ENCODE results near the gene NCKIPSD. TPM values are rescaled to one million over a fixed set of nuclear protein-coding genes. Genes with fewer than 3 reads are reported as not detected.

NCKIPSD gene
- total and polyA plus RNA-seq, 2 donors (not counting 3 experiments of a cell fraction or from before 2014, with no cell fraction given), result 12.8 to 19.1 TPM

DNA sequence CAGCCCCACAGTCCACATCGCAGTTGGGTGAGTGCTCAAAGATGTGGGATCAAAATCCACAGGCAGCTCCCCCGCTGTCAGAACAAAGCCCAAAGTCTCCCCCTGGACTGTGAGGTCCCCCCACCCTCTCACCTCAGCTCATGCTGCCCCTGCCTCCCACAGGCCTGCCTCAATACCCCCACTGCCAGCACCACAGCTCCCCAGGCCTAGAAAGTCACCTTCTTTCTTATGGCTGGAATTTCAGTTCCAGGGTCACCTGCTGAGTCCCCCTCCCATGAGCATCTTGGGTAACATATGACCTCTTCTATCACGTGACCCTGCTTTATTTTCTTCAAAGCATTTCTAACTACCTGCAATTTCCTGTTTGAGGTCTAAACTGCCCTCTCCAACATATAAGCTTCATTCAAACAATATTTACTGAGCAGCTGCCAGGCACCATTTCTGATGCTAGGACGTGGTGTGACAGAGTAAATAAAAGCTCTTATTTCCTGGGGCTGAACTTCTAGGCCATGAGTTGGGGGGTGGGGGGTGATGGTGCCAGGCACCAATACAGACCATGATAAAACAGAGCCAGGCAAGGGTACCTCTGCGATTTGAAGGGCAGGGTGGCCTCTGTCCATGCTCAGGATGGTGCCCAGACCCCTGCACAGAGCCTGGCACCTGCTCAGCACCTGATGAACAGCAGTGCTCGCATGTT, 61.7 kb downstream of the NCKIPSD start:
- CTCF ChIA-PET, result interaction anchor here (1.3 to 4.0 kb wide), 3 partner anchors 11 to 15 kb away, joined by 4 to 18 read pairs (median 6); partner anchors contain the start of genes SLC26A6 and UQCRC1
- Histone ChIP-seq H3K27ac (ENCODE audit: insufficient read depth, low read depth, low read length) (no peak overlapping the region), H4K20me1 (replicated peaks; ENCODE audit: control insufficient read depth, extremely low read depth, insufficient read depth, low read length) (no peaks in the 10 kb centered on the region), H3K4me3 (replicated peaks in 1 of 3; ENCODE audit: insufficient read depth in 1 of 3, low read depth in 1 of 3, low read length in 3 of 3) (no peak overlapping the region), H2AFZ (ENCODE audit: low read depth, low read length) (no peak overlapping the region), H3K4me1 (ENCODE audit: control insufficient read depth, extremely low read depth, insufficient read depth, low read length) (no peaks in the 10 kb centered on the region), H3K36me3 (ENCODE audit: control insufficient read depth in 2 of 2, extremely low read depth in 1 of 2, insufficient read depth in 2 of 2, low read length in 2 of 2) (peaks cover 0 to 18% of the 10 kb centered on the region in 2 experiments), H3K9me1 (replicated peaks; ENCODE audit: control insufficient read depth, extremely low read depth, insufficient read depth, low read length) (no peaks in the 10 kb centered on the region), H3K27me3 (ENCODE audit: control insufficient read depth in 2 of 2, insufficient read depth in 2 of 2, low read length in 2 of 2) (no peaks in the 10 kb centered on the region), H3K9ac (replicated peaks; ENCODE audit: extremely low read depth, insufficient read depth, low read length) (no peak overlapping the region), H3K79me2 (ENCODE audit: control insufficient read depth, insufficient read depth, low read length) (no peaks in the 10 kb centered on the region), H3K9me3 (replicated peaks; ENCODE audit: control insufficient read depth, insufficient read depth, low read length) (no peaks in the 10 kb centered on the region), H3K4me2 (ENCODE audit: insufficient read depth, low read length) (no peak overlapping the region)
- intact Hi-C loops (cut with micrococcal nuclease), result no loop called here
- DNase-seq (ENCODE audit: low read depth, low spot score) (no peak), FAIRE-seq (no peak)
- dilution Hi-C loops (cut with MboI; ENCODE audit: extremely low pct_ligation_motif_present, low sequenced_read_pairs), result no loop called here
- POLR2A ChIA-PET, result no interaction called here
- TF ChIP-seq, protein P1, sequence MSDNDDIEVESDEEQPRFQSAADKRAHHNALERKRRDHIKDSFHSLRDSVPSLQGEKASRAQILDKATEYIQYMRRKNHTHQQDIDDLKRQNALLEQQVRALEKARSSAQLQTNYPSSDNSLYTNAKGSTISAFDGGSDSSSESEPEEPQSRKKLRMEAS (IDR thresholded peaks at IDR 0.05; ENCODE audit: insufficient read depth, insufficient read length), result no peak
- no peak for TF ChIP-seq EZH2 (IDR thresholded peaks at IDR 0.05; ENCODE audit: borderline replicate concordance, low read depth, low read length, severe bottlenecking)
- TF ChIP-seq JUN (IDR thresholded peaks at IDR 0.05; ENCODE audit: borderline replicate concordance, insufficient read depth, insufficient read length, low read depth), result no peak
- no peak for TF ChIP-seq POLR2A (IDR thresholded peaks at IDR 0.05; ENCODE audit: low read depth, low read length)
- TF ChIP-seq GATA2 (IDR thresholded peaks at IDR 0.05; ENCODE audit: insufficient read depth, insufficient read length, low read depth, low read length), result no peak
- no peak for TF ChIP-seq FOS (IDR thresholded peaks at IDR 0.05; ENCODE audit: borderline replicate concordance, insufficient read depth, low read length)
- no peak for TF ChIP-seq POLR2AphosphoS5 (IDR thresholded peaks at IDR 0.05; ENCODE audit: insufficient read depth, low read depth, low read length)
- no TSS peak for BruUV-seq (replicated peaks)

Small RNA genes lying within 50 kb of the gene (microRNA-seq; reads per million reads assigned to microRNA genes)
- not detected for gene MIR4793 (ENCODE audit: borderline number of aligned reads, borderline replicate concordance)

Small RNA genes lying within 50 kb of the gene (small RNA-seq; reads per million reads assigned to genes)
- not detected for gene AC141002.1 (ENCODE audit: insufficient read depth, insufficient read length, low read depth, low replicate concordance)

Other genes starting within 250 kb of the NCKIPSD start
- 9.8 and 11.2 TPM in 2 replicates for gene CCDC51, start 245.8 kb downstream of the NCKIPSD start, total RNA-seq
- 10.1 and 11.3 TPM in 2 replicates for gene CCDC51, start 245.8 kb downstream of the NCKIPSD start, polyA plus RNA-seq
- gene TMA7, start 245.7 kb downstream of the NCKIPSD start, total RNA-seq, result 306 and 332 TPM in 2 replicates
- 73.0 and 137 TPM in 2 replicates for gene TMA7, start 245.7 kb downstream of the NCKIPSD start, polyA plus RNA-seq
- gene ATRIP, start 239.2 kb downstream of the NCKIPSD start, total RNA-seq, result 12.6 and 14.7 TPM in 2 replicates
- gene ATRIP, start 239.2 kb downstream of the NCKIPSD start, polyA plus RNA-seq, result 10.6 and 13.0 TPM in 2 replicates
- 205 and 213 TPM in 2 replicates for gene SHISA5, start 181.7 kb downstream of the NCKIPSD start, total RNA-seq
- 320 and 401 TPM in 2 replicates for gene SHISA5, start 181.7 kb downstream of the NCKIPSD start, polyA plus RNA-seq
- gene PFKFB4, start 129.1 kb downstream of the NCKIPSD start, total RNA-seq, result 4.2 and 4.9 TPM in 2 replicates
- gene PFKFB4, start 129.1 kb downstream of the NCKIPSD start, polyA plus RNA-seq, result 4.0 and 4.1 TPM in 2 replicates
- gene UCN2, start 122.1 kb downstream of the NCKIPSD start, total RNA-seq, result not detected in 2 replicates
- 0.05 and 0.11 TPM in 2 replicates for gene UCN2, start 122.1 kb downstream of the NCKIPSD start, polyA plus RNA-seq
- gene COL7A1, start 90.6 kb downstream of the NCKIPSD start, total RNA-seq, result 1.5 and 1.9 TPM in 2 replicates
- gene COL7A1, start 90.6 kb downstream of the NCKIPSD start, polyA plus RNA-seq, result 0.55 and 1.1 TPM in 2 replicates
- gene UQCRC1, start 76.3 kb downstream of the NCKIPSD start, total RNA-seq, result 184 and 186 TPM in 2 replicates
- 415 and 427 TPM in 2 replicates for gene UQCRC1, start 76.3 kb downstream of the NCKIPSD start, polyA plus RNA-seq
- gene TMEM89, start 64.1 kb downstream of the NCKIPSD start, total RNA-seq, result not detected in 2 replicates
- gene TMEM89, start 64.1 kb downstream of the NCKIPSD start, polyA plus RNA-seq, result not detected in 2 replicates
- 32.2 and 34.8 TPM in 2 replicates for gene SLC26A6, start 50.5 kb downstream of the NCKIPSD start, total RNA-seq
- gene SLC26A6, start 50.5 kb downstream of the NCKIPSD start, polyA plus RNA-seq, result 31.0 and 35.3 TPM in 2 replicates
- gene CELSR3, start 23.0 kb downstream of the NCKIPSD start, total RNA-seq, result 0.46 and 0.71 TPM in 2 replicates
- 0.25 and 0.32 TPM in 2 replicates for gene CELSR3, start 23.0 kb downstream of the NCKIPSD start, polyA plus RNA-seq
- gene IP6K2, start 31.3 kb upstream of the NCKIPSD start, total RNA-seq, result 72.4 and 81.8 TPM in 2 replicates
- gene IP6K2, start 31.3 kb upstream of the NCKIPSD start, polyA plus RNA-seq, result 138 and 143 TPM in 2 replicates
- gene PRKAR2A, start 162.0 kb upstream of the NCKIPSD start, total RNA-seq, result 62.8 and 69.9 TPM in 2 replicates
- gene PRKAR2A, start 162.0 kb upstream of the NCKIPSD start, polyA plus RNA-seq, result 8.6 and 10.5 TPM in 2 replicates
- gene SLC25A20, start 213.0 kb upstream of the NCKIPSD start, total RNA-seq, result 7.9 and 8.4 TPM in 2 replicates
- 8.6 and 11.0 TPM in 2 replicates for gene SLC25A20, start 213.0 kb upstream of the NCKIPSD start, polyA plus RNA-seq
- gene ARIH2, start 232.9 kb upstream of the NCKIPSD start, total RNA-seq, result 77.2 and 85.5 TPM in 2 replicates
- 58.2 and 59.7 TPM in 2 replicates for gene ARIH2, start 232.9 kb upstream of the NCKIPSD start, polyA plus RNA-seq

All from endothelial cell of umbilical vein (primary cell).